Right renal cortex interstitium (tissue), 3 donors: Measurements from ENCODE around the gene MEX3A. TPM values are rescaled to one million over a fixed set of nuclear protein-coding genes. Genes with fewer than 3 reads are reported as not detected.

Experiments used
- polyA plus RNA-seq, 3 donors: library from polyadenylated mRNA; unstranded; fragments of 120-200 nt; gene quantifications; one replicate each; pipeline ENCODE4 v1.2.1, GENCODE V29; 2013; ENCODE audit not compliant: insufficient read length in 3 of 3

MEX3A gene
- polyA plus RNA-seq, 3 donors = 42.6 to 44.5 (median 44.2) TPM

Other genes with a start within 250 kb of the MEX3A start
- gene GON4L, start 225.3 kb downstream of the MEX3A start, polyA plus RNA-seq = 10 to 100 TPM; 37.9 to 47.9 (median 40.0) TPM
- 10 to 100 TPM; 18.5 to 20.9 (median 20.7) TPM for gene SYT11, start 222.9 kb downstream of the MEX3A start, polyA plus RNA-seq
- gene RIT1, start 171.1 kb downstream of the MEX3A start, polyA plus RNA-seq = 10 to 100 TPM; 50.4 to 54.9 (median 52.9) TPM
- 10 to 100 TPM; 46.1 to 48.2 (median 48.1) TPM for gene KHDC4, start 148.1 kb downstream of the MEX3A start, polyA plus RNA-seq
- gene RXFP4, start 140.8 kb downstream of the MEX3A start, polyA plus RNA-seq = under 1 TPM in 1 of 3 donors, not detected in 2; 0.14 TPM
- 10 to 100 TPM; 73.8 to 82.2 (median 79.5) TPM for gene ARHGEF2, start 103.9 kb downstream of the MEX3A start, polyA plus RNA-seq
- gene SSR2, start 61.5 kb downstream of the MEX3A start, polyA plus RNA-seq = 100 to 1,000 TPM; 425 to 439 (median 435) TPM
- 10 to 100 TPM; 47.6 to 53.0 (median 49.8) TPM for gene UBQLN4, start 28.7 kb downstream of the MEX3A start, polyA plus RNA-seq
- 10 to 100 TPM; 52.4 to 58.7 (median 55.7) TPM for gene LAMTOR2, start 27.7 kb downstream of the MEX3A start, polyA plus RNA-seq
- 10 to 100 TPM; 48.2 to 62.7 (median 54.4) TPM for gene RAB25, start 21.3 kb downstream of the MEX3A start, polyA plus RNA-seq
- 10 to 100 TPM; 71.7 to 83.8 (median 82.5) TPM for gene LMNA, start 32.2 kb upstream of the MEX3A start, polyA plus RNA-seq
- gene SEMA4A, start 71.1 kb upstream of the MEX3A start, polyA plus RNA-seq = 10 to 100 TPM; 14.8 to 19.9 (median 18.3) TPM
- gene SLC25A44, start 111.6 kb upstream of the MEX3A start, polyA plus RNA-seq = 10 to 100 TPM; 28.8 to 31.0 (median 30.0) TPM
- 10 to 100 TPM; 77.2 to 85.1 (median 81.0) TPM for gene PMF1, start 130.5 kb upstream of the MEX3A start, polyA plus RNA-seq
- 1 to 10 TPM; 1.1 to 1.5 (median 1.3) TPM for gene BGLAP, start 159.7 kb upstream of the MEX3A start, polyA plus RNA-seq
- 1 to 10 TPM; 3.0 to 4.4 (median 3.0) TPM for gene PAQR6, start 165.6 kb upstream of the MEX3A start, polyA plus RNA-seq
- gene SMG5, start 200.4 kb upstream of the MEX3A start, polyA plus RNA-seq = 10 to 100 TPM; 55.0 to 58.3 (median 57.6) TPM
- 1 to 10 TPM; 4.1 to 4.8 (median 4.8) TPM for gene TMEM79, start 201.9 kb upstream of the MEX3A start, polyA plus RNA-seq
- 10 to 100 TPM; 48.9 to 55.1 (median 54.5) TPM for gene GLMP, start 213.2 kb upstream of the MEX3A start, polyA plus RNA-seq
- gene VHLL, start 216.8 kb upstream of the MEX3A start, polyA plus RNA-seq = not detected